Brain microvascular endothelial cell (primary cell): ENCODE measurements around the gene SSBP1.
"Not testable (repeated sequence)": the region's sequence is repeated elsewhere in the genome, so short reads cannot be mapped to it uniquely, and the experiment has no call there.

Source experiments
- DNase-seq: peaks from one replicate; pipeline ENCODE4 v3.0.0-alpha.2; 2020
- H3K27ac ChIP-seq: fragments of 250-450 bp; sonication (Bioruptor Pico); 2 replicates; pipeline ENCODE4 v1.5.1; 2020; ENCODE audit warnings: mild to moderate bottlenecking, moderate library complexity
- H3K27me3 ChIP-seq: fragments of 250-450 bp; sonication (Bioruptor Pico); replicated peaks from 2 replicates; pipeline ENCODE4 v1.5.1; 2020; ENCODE audit warnings: mild to moderate bottlenecking
- H3K36me3 ChIP-seq: fragments of 250-450 bp; sonication (Bioruptor Pico); replicated peaks from 2 replicates; pipeline ENCODE4 v1.5.1; 2020; ENCODE audit warnings: mild to moderate bottlenecking
- H3K4me3 ChIP-seq: 2 replicates; pipeline ENCODE4 v1.5.1; 2011; ENCODE audit warnings: low read depth, mild to moderate bottlenecking, control low read depth, low read length, moderate library complexity
- CTCF ChIP-seq: IDR thresholded peaks from 2 replicates; pipeline ENCODE4 v1.5.1; 2011; ENCODE audit warnings: low read depth, mild to moderate bottlenecking, moderate library complexity, low read length, control low read depth, inconsistent platforms; ENCODE audit errors: missing control alignments
- in situ Hi-C: cut with HindIII; loops from 2 replicates; pipeline ENCODE4 v1.10.0; 2017; ENCODE audit warnings: low sequenced_read_pairs, low pct_ligation_motif_present

The SSBP1 gene

DNA sequence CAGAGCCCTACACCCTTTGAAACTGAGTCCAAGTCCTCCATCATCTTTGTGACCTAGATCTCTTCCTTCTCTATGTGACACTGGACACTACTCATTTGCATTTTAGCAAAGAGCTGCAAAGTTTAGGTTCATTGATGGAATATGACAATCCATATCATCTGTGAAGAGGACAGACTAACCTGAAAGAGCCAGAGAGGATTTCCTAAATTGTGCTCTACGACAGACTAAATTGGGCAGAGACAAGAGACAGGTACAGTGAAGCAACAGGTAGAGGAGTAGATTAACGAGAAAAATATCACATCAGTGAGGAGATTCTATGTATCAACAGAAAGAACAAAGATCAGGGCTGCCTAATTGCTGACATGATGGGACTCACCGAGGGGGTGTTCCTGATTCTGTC is 25.6 kb downstream of the SSBP1 start, which contains the start of gene TAS2R3:
TAS2R3 (plus strand) TSS at position 301 of the 400 bp plus-strand sequence; CDS start at position 363, 62 bp downstream.
- DNase-seq = no peak
- H3K27me3 ChIP-seq = no peaks in the 10 kb centered on the region
- no peak within 1 kb of the TSS for H3K4me3 ChIP-seq
- no peak within 1 kb of the TSS for H3K27ac ChIP-seq
- no peak for TF ChIP-seq CTCF
- peaks cover 8% of the 10 kb centered on the region for H3K36me3 ChIP-seq
- in situ Hi-C loops = no loop called here

GRCh38 chr7:141770083-141770583 is 32.0 kb downstream of the SSBP1 start:
- H3K27me3 ChIP-seq, in situ Hi-C loops, H3K36me3 ChIP-seq: not testable (repeated sequence)

GRCh38 chr7:141776374-141776773 is 38.2 kb downstream of the SSBP1 start, which contains the start of gene TAS2R4:
Gene TAS2R4 (plus strand): TSS chr7:141776674. CDS start chr7:141778489, 1,815 bp downstream.
- Histone ChIP-seq H3K27ac (no peak within 1 kb of the TSS), H3K27me3 (no peaks in the 10 kb centered on the region), H3K4me3 (no peak within 1 kb of the TSS), H3K36me3 (no peaks in the 10 kb centered on the region)
- no peak for DNase-seq
- no peak for TF ChIP-seq CTCF
- in situ Hi-C loops = no loop called here

More at GRCh38 chr7:141770083-141770583, 32.0 kb downstream of the SSBP1 start:
- H3K27ac ChIP-seq, DNase-seq, H3K4me3 ChIP-seq: not testable (repeated sequence)

DNA sequence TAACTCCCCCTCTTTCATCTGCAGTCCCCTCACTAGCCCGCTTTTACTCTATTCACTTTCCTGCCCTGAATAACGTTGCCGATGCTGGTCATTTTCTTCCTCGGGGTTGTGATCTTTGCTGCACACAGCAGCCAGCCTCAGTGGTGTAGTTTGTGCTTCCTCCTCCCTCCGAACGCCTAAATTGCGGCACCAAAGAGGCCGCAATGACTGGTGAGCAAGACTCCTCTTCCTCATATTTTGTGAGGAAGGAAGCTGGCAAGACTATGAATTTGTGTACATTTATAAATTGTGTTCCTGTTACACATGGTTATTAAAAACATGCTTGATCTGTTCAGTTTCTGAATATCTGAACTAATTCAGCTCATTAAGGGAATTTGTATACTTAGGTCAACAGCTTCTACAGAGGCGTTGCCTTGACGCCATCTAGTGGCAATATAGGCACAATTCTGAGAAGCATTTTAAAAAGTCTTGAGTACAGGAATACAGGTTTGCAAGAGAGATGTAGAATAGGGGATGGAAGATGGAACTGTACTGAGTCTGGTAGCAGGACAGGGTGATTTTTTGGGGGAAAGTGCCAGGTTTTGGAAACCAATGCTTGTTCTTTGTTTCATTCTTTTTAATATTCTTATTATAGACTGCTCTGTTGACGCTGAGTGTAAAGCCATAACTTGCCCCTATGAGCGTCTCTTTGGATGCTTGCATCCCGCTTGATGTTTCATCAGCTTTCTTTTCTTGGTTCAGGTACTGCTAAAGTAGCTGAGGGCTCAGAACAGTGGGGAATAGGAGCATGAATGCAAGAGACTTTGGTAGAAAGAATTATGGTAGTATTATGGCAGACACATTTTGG is 47.8 kb downstream of the SSBP1 start:
- peak; percentile 84 for TF ChIP-seq CTCF
- Histone ChIP-seq H3K27ac (no peak overlapping the region), H3K27me3 (no peaks in the 10 kb centered on the region), H3K4me3 (no peak overlapping the region), H3K36me3 (no peaks in the 10 kb centered on the region)
- DNase-seq = peak; percentile 59
- in situ Hi-C loops = no loop called here

DNA sequence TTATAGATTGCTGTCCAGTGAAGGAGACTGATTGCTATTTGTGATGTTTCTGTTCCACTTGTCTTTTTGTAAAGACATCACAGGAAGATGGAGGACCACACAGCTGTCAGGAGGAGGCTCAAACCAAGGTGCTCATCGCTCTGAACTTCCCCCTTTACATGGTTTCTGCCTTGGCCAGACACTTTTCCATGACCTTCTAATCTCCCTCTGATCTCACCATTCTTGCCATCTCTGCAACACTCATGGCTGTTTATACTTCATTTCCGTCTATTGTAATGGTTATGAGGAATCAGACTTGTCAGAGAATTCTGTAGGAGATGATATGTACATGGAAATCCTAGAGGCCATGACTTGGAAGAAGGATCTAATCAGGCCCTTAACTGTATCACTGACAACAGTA is 50.1 kb downstream of the SSBP1 start:
- Histone ChIP-seq H3K27ac (no peak overlapping the region), H3K4me3 (no peak overlapping the region), H3K36me3 (no peaks in the 10 kb centered on the region), H3K27me3 (no peaks in the 10 kb centered on the region)
- no peak for TF ChIP-seq CTCF
- DNase-seq = no peak
- in situ Hi-C loops = no loop called here

DNA sequence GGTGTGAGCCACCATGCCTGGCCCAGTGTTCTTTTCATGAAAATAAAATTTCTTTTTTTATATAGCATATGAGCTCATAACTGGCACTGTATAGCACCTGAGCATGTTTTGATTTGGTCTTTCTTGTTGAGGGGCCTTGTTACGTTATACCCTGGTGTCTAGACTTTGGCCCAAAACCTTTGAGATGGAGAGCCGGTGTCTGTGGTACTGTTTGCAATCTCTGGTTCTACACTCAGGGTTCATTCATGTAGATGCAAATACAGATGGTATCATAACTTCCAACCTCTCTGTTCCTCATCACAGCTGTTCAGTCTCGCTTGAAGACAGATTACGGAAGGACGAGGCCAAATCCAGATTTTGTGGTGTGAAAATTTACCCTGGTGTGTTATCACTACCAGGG is 51.8 kb downstream of the SSBP1 start, which contains the start of gene TAS2R5:
TAS2R5 (plus strand) TSS at position 301 of the 400 bp plus-strand sequence. CDS start 145 bp downstream, outside the sequence.
- DNase-seq = no peak
- no peak for TF ChIP-seq CTCF
- H3K27me3 ChIP-seq = no peaks in the 10 kb centered on the region
- no peak within 1 kb of the TSS for H3K4me3 ChIP-seq
- in situ Hi-C loops = no loop called here
- H3K27ac ChIP-seq = no peak within 1 kb of the TSS
- no peaks in the 10 kb centered on the region for H3K36me3 ChIP-seq
